HG02852 (cell line): Measurements from ENCODE around the gene ARL2BP.
"Not testable (repeated sequence)": the region's sequence is repeated elsewhere in the genome, so short reads cannot be mapped to it uniquely, and the experiment has no call there.

Experiments
- ATAC-seq: cut with Tn5 transposase; IDR thresholded peaks from one replicate; pipeline ENCODE4 v1.9.1; 2021; ENCODE audit warnings: mild to moderate bottlenecking, moderate library complexity; ENCODE audit not compliant: unreplicated experiment

ARL2BP gene

DNA sequence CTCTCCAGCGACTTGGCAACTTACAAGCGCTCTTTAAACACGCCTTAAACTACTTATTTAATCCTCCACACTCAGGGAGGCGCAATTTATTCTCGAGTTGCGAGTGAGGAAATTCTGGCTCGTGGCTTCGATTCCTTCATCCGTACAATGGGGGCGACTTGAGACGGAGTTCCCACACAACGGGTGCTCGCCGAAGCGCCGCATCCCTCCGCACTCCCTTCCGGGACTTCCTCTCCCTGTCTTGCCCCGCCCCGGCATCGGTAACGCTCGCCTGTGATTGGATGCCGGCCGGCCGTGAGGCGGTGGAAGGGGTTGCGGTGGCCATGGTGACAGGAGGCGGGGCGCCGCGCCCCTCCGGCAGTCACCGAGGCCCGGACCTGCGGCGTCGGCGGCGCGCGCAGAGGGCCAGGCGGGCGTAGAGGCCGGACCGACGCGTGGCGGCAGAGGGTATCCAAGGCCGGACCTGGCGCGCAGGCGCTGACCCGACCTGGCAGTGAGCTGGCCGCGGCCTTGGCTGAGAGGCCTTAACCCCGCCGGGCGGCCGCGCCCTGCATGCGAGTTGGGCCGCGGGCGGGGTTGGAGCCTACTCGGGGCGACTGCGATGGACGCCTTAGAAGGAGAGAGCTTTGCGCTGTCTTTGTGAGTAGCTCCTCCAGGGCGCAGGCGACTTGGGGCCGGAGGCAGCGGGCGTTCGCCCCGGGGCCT is at the start of gene ARL2BP:
Gene ARL2BP (plus strand): TSS at position 493 of the 705 bp plus-strand sequence. CDS start 109 bp downstream, at position 602.
- ATAC-seq: peak; percentile 92

DNA sequence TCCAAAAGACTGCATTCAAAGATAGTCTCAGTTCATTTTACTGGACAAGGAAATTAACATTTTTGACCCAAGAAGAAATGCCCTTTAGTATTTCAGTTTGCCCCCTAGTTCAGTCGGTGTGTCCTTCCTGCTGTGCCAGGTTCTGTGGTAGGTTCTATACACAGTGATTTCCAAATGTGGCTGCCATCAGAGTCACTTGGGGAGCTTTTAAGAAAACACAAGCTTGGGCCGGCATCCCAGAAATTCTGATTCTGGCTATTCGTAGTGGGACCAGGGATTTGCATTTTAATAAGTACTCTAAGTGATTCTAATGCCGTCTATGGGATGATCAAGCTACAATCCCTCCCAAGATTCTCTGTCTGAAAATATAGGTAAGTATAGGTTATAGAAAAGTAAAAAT is 48.8 kb upstream of the ARL2BP start:
- no peak for ATAC-seq

DNA sequence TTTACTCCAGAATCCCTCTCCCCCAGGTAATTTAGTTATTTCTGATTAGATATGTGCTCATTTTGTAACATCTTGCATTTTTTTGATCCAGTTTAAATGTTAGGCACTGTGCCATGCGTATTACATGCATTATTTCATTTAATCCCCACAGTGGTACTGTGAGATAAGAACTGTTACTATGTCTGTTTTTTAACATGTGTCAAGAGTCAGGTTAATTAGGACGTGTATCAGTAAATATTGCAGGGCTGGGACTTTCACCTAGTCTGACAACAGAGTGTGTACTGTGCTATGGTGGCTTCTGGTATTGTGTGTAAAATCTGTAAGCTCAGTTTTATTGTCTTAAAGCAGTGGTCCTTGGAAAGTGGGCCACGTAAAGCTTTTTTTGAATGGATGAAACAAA is 48.3 kb upstream of the ARL2BP start:
- ATAC-seq: no peak

DNA sequence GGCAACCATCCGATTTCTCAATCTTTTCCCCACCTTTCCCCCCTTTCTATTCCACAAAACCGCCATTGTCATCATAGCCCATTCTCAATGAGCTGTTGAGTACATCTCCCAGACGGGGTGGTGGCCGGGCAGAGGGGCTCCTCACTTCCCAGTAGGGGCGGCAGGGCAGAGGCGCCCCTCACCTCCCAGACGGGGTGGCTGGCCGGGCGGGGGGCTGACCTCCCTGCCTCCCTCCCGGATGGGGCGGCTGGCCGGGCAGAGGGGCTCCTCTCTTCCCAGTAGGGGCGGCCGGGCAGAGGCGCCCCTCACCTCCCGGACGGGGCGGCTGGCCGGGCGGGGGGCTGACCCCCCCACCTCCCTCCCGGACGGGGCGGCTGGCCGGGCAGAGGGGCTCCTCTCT is 44.7 kb upstream of the ARL2BP start:
- ATAC-seq: not testable (repeated sequence)

DNA sequence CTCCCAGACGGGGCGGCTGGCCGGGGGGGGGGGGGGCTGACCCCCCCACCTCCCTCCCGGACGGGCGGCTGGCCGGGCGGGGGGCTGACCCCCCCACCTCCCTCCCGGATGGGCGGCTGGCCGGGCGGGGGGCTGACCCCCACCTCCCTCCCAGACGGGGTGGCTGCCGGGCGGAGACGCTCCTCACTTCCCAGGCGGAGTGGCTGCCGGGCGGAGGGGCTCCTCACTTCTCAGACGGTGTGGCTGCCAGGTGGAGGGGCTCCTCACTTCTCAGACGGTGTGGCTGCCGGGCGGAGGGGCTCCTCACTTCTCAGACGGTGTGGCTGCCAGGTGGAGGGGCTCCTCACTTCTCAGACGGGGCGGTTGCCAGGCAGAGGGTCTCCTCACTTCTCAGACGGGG is 44.1 kb upstream of the ARL2BP start:
- ATAC-seq: not testable (repeated sequence)

DNA sequence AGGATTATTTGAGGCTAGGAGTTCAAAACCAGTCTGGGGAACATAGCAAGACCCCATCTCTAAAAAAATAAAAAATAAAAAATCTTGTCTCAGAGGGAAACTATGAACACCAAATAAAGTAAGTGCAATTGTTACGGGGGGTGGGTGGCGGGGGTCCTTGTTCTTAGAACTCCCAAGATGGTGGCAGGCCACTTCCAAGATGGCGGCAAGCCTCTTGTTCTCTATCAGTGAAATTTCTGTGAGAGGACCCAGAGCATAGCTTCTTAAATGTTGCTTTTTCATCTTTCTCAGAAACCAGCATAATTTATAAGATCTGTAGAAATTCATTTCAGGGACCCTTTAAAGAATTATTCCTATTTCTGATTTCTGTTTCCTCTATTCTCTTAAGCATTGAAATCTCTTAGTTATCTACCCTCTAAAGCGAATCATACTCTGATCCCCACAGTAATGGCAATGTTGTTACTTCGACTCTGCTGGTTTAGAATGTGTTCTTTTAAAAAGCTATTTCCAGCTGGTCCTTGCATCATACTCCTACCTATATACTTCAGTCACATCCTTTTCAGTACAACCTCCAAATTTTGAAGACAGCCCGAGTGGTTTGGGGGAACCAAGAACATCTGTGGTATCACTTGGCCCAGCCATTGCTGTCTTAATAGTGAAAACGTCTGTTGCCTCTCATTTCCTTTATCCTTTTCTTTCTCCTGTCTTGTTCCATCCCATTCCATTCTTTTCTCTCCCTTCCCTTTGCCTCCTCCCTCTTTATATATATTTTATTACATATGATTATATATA is 42.8 kb upstream of the ARL2BP start:
- no peak for ATAC-seq

DNA sequence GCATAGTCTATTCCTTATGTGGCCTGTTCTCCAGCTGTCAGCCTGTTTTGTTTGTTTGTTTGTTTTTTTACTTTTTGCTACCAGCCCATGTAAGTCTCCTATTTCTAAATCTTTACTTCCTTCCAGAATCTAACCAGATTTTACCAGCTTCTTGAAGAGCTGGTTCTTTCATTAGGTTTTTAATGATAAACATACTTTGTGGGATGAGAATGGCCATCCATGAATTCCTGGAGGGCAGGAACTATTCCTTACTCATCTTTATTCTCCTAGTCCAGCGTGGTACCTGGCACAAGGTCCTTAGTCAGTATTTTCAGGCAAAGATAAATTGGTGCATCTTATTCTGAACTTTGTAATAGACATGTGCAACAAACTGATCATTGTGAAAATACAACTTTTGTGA is 41.6 kb upstream of the ARL2BP start:
- ATAC-seq: no peak

DNA sequence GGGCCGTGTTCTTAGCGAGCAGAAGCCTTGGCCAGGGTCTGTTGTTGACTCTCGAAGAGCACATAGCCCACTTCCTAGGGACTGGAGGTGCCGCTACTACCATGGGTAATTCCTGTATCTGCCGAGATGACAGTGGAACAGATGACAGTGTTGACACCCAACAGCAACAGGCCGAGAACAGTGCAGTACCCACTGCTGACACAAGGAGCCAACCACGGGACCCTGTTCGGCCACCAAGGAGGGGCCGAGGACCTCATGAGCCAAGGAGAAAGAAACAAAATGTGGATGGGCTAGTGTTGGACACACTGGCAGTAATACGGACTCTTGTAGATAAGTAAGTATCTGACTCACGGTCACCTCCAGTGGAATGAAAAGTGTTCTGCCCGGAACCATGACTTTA is 40.4 kb upstream of the ARL2BP start:
- ATAC-seq: no peak

DNA sequence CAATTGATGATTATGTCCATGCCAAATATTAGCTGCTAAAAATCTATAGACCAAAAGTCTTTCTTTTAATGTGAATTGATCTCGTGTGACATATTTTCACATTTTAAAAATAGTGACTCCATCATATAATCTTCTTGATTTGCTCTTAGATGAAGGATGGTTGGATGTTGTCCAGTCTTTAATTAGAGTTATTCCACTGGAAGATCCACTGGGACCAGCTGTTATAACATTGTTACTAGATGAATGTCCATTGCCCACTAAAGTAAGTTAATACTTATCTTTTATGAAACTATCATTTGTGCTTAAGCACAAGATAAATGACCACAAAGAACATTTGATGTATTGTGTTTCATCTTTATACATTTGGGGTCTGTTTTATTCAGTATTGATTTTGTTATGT is 36.1 kb upstream of the ARL2BP start:
- ATAC-seq: no peak

DNA sequence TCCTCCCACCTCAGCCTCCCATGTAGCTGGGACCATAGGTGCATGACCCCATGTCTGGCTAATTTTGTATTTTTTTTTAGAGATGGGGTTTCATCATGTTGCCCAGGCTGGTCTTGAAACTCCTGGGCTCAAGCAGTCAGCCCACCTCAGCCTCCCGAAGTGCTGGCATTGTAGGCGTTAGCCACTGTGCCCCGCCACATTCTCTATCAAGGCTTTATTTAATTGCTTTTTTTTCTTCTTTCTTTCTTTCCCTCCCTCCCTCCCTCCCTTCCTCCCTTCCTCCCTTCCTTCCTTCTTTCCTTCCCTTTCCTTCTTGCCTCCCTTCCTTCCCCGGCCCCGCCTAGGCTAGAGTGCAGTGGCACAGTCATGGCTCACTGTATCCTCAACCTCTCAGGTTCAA is 35.3 kb upstream of the ARL2BP start:
- ATAC-seq: no peak

DNA sequence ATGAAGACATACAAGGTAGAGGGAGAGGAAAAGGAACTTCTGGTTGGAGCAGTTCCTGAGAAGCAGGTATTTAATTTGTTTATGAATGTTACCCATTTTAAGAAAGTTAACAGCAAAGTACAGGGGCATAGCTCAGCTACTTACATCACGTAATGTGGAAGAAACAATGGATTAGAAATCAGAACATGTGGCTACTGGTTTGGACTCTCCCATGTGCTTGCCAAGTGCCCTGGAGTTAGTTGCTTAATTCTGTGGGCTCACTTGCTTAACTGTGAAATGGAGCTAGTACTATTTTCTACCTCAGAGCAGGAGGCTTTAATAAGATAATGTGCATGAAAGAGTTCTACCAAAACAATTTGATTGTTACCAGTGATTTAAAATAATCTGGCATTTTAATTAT is 31.6 kb upstream of the ARL2BP start:
- no peak for ATAC-seq

DNA sequence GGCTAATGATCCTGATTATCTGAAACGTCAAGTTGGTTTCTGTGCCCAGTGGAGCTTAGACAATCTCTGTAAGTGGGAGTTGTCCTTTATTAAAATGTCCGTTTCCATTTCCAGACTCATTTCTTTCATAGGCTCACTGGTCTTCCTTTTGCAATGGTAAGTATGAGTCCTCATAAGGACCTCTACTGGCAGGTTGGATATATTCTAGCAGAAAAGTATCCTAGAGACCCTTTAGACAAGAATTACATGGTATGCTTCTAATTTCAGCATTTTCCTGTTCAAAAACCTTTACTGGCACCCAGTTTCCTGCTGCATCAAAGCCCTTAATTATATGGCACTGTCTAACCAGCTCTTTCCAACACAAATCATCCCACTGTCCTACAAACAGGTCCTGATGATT is 28.1 kb upstream of the ARL2BP start:
- ATAC-seq: no peak

DNA sequence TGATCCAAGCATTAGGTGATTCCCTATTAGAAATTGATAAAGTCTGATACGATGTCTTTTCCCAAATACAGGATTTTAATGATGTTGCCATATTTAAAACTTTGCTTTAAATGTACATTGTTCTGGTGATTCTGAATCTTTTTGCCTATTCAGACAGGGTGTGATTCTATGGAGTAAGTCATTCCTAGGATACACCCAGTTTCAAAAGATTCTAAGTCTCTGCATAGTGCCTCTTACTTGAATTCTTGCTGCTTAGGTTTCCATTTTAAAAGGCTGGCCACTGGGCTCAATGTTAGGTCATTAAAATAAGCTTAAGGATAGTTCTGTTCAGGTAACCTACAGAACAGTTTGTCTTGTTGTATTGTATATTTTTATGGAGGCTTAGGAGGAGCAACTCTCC is 22.0 kb upstream of the ARL2BP start:
- ATAC-seq: no peak

DNA sequence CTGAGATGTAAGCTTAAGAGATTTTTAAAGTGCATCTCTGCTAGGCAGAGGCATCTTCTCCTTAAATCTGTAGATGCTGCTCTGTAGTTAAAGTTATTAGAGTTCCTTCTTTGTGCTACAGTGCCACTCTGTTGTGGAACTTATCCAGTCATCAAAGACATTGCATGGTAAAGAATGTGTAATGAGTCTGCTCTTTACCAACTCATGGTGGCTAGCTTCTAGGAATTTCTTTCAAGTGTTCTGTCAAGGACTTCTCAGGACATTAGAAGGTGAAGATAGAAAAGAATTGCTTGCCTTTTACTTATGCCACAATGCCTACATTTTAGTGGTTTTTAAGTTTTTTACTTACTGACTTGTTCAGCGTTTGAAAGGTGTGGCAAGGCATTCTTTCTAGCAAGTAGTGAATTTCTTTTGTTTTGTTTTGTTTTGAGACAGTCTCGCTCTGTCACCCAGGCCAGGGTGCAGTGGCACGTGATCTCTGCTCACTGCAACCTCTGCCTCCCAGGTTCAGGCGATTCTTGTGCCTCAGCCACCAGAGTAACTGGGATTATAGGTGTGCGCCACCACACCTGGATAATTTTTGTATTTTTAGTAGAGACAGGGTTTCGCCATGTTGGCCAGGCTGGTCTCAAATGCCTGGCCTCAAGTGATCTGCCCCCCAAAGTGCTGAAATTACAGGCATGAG is 20.3 kb upstream of the ARL2BP start:
- no peak for ATAC-seq

DNA sequence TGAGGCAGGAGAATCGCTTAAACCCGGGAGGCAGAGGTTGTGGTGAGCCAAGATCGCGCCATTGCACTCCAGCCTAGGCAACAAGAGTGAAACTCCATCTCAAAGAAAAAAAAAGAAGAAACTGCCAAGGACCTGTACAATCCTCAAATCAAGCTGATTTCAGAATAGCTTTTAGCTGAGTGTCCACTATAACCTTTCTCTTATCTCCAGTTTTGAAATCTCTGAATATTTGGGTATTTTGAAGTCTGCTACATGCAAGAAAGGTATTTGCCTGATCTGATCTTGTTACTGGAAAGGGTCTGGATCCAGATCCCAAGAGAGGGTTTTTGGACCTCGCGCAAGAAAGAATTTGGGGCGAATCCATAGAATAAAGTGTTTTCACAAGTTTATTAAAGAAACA is 19.1 kb upstream of the ARL2BP start:
- ATAC-seq: no peak

DNA sequence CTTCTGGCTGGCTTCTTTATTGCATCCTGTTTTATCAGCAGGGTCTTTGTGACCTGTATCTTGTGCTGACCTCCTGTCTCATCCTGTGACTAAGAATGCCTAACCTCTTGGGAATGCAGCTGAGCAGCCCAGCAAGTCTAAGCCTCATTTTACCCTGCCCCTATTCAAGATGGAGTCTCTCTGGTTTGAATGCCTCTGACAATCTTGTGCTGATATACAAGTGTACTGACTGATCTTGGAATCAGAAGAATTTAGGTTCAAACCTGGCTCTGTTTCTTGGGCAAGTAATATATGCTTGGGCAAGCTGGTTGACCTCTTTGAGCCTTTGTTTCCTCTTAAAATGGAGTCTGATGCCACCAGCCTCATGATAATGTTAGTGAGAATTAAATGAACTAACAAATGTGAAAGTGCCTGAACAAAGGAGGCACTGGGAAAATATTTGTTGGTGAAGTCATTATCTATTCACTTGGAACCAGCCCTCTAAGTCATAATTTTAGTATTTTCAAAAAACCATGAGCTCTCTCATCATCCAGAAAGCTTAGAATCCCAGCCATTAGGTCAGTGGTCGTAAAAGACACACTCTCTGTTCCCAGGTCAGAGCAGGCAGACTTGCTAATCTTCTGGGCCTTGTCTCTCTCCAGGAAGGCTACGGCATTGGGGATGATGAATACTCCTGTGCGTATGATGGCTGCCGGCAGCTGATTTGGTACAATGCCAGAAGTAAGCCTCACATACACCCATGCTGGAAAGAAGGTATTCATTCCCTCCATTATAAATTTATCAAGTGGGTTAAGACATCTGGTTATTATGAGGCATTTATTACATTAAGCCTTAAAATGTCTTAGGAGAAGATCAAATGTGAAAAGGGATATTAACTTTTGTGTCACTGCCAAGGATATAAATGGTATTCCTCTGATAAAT is 18.1 kb upstream of the ARL2BP start:
- no peak for ATAC-seq

DNA sequence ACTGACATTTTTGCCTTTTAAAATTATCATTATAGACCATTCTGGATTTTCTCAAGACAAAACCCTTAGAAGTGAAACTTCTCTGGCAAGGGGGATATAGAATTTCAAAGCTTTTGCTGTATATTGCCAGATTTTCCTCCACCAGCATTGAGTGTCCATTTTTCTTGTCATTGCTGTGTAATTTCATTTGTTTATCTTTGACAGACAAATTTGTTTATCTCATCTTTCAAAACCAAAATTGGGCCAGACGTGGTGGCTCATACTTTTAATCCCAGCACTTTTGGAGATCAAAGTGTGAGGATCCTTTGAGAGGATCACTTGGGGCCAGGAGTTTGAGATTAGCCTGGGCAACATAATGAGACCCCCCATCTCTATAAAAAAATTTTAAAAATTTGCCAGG is 16.0 kb upstream of the ARL2BP start:
- no peak for ATAC-seq

DNA sequence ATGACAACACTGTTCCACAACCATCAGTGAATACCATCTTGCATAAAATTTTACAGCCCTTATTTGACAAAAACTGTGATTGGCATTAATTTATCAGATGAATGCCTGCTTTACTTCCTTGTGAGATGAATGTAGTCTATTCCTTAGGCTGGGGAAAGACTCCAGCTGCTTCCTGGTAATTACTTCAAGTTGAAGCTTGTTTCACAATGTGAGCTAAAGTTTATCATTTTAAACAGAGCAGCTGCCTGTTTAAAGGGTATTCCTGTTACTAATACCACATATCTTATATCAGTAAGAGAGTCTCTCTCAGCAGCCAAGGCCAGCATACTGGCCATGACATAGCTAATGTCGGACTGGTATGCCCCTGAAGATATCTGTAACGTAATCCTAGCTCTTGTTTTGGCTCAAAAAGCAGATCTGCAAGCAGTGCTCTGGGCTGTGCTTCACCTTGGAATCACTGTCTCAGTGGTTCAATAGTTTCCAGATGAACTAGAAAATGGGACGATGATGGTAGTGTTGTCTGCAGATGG is 13.2 kb upstream of the ARL2BP start:
- no peak for ATAC-seq

DNA sequence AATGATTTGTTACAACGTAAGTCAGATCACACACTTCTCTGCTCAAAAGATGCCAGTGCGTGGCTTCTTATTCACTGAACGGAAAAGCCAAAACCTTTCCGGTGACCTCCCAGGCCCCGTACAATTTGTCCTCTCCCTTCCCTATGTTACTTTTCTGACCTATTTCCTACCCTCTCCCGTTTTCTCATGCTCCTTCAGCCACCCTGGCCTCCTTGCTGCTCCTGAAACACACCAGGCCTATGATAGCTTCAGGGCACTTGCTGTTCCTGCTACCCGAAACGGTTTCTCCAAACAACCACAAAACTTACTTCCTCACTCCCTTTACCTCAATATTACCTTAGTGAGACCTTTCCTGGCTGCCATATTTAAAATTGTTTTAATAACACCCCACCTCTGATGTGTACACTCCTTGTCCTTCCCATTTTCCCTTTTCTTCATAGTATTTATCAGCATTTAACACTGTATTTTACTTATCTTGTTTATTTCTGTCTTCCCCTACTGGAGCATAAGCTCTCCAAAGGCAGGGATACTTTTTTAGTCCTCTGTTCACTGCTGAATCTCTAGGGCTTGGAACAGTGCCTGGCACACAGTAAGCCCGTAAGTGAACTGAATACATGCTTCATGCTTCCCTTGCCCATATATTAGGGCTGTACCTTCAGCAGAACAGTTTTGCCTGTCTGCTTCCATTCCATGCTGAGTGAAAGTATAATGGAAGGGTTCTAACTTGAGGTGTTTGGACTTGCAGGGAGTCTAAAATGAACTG is 10.9 kb upstream of the ARL2BP start:
- ATAC-seq: no peak

DNA sequence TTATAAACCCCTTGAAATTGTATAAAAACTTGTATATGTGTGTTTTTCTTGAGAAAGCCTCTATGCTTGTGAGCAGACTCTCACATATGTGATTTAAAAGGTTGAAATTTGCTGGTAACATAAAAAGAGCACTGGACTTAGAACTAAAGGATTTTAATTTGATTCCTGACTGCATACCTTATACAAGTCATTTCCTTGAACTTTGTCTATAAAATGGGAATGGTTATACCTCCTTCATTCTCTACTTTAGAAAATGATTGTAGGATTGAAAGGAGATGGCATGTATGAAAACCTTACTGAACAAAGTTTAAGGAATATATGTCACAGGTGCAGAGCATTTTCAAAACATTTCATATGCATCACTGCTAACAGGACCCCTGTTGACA is 10.4 kb upstream of the ARL2BP start:
- no peak for ATAC-seq
